ENCODE measurements around the gene INKA2. TPM values are rescaled to one million over a fixed set of nuclear protein-coding genes. Genes with fewer than 3 reads are reported as not detected.

INKA2 gene
- total and polyA plus RNA-seq, 2 experiments from 2014 or later = 3.7 to 8.4 TPM

- DNase-seq (ENCODE audit: low spot score) = no peak
- Histone ChIP-seq H3K4me3 (no peak overlapping the region), H3F3A (replicated peaks; ENCODE audit: low read depth) (no peaks in the 10 kb centered on the region; the same call in 1 of the 2 replicates), H3K4me1 (ENCODE audit: insufficient read depth) (peaks cover 36% of the 10 kb centered on the region), H3K27me3 (ENCODE audit: insufficient read depth) (no peaks in the 10 kb centered on the region), H4K20me1 (replicated peaks; ENCODE audit: insufficient read depth) (peaks cover 5% of the 10 kb centered on the region), H2AFZ (no peak overlapping the region), H3K79me2 (replicated peaks; ENCODE audit: insufficient read depth) (peaks cover 5% of the 10 kb centered on the region), H3K27ac (ENCODE audit: low read depth) (no peak overlapping the region; the same call in 1 of the 2 replicates), H3K9me2 (ENCODE audit: insufficient read depth) (peaks cover 3% of the 10 kb centered on the region; the same call in 1 of the 2 replicates), H3K36me3 (ENCODE audit: insufficient read depth) (no peaks in the 10 kb centered on the region), H3K4me2 (0 out of 2 replicates have a peak overlapping the region, but pooled peaks have one; percentile 48)
- Mint-ChIP-seq H3K27me3 (ENCODE audit: insufficient read depth, low read depth, poor library complexity) (peaks cover 6% of the 10 kb centered on the region), H3K4me1 (peaks cover 57% of the 10 kb centered on the region), H3K4me3 (no peak overlapping the region), H3K9me3 (no peaks in the 10 kb centered on the region), H3K36me3 (ENCODE audit: low read depth) (peaks cover 2% of the 10 kb centered on the region; the same call in 2 of the 3 replicates), H3K27ac (no peak overlapping the region; the same call in 1 of the 2 replicates)
- ATAC-seq = peak; percentile 51
- TF ChIP-seq REST (IDR thresholded peaks at IDR 0.05; ENCODE audit: unreplicated experiment) (no peak), POLR2AphosphoS5 (IDR thresholded peaks at IDR 0.05; ENCODE audit: low read depth) (no peak), JUNB (IDR thresholded peaks at IDR 0.05; ENCODE audit: unreplicated experiment) (no peak), CREB1 (CRISPR knock-in tag; IDR thresholded peaks at IDR 0.05; ENCODE audit: low read depth) (no peak), CTCF (conservative IDR thresholded peaks at IDR 0.05; ENCODE audit: low read depth in 2 of 2) (no peak), NANOG (IDR thresholded peaks at IDR 0.05; ENCODE audit: borderline replicate concordance) (no peak), ZNF462 (CRISPR knock-in tag; IDR thresholded peaks at IDR 0.05) (no peak), EZH2 (IDR thresholded peaks at IDR 0.05; ENCODE audit: low read depth, unreplicated experiment) (no peak), ZNF331 (CRISPR knock-in tag; IDR thresholded peaks at IDR 0.05; ENCODE audit: low read depth) (no peak), ETS1 (IDR thresholded peaks at IDR 0.05) (no peak), STAT1 (IDR thresholded peaks at IDR 0.05; ENCODE audit: unreplicated experiment) (no peak), ZNF114 (CRISPR knock-in tag; IDR thresholded peaks at IDR 0.05) (no peak), EZH2phosphoT487 (IDR thresholded peaks at IDR 0.05; ENCODE audit: unreplicated experiment) (no peak)
These were observed 14.0 kb downstream of the INKA2 start for GRCh38 chr1:111725192-111725591.
